ENCODE data around the gene DTX3L.
"Not testable (repeated sequence)": the region's sequence is repeated elsewhere in the genome, so short reads cannot be mapped to it uniquely, and the experiment has no call there.

DTX3L gene

DNA sequence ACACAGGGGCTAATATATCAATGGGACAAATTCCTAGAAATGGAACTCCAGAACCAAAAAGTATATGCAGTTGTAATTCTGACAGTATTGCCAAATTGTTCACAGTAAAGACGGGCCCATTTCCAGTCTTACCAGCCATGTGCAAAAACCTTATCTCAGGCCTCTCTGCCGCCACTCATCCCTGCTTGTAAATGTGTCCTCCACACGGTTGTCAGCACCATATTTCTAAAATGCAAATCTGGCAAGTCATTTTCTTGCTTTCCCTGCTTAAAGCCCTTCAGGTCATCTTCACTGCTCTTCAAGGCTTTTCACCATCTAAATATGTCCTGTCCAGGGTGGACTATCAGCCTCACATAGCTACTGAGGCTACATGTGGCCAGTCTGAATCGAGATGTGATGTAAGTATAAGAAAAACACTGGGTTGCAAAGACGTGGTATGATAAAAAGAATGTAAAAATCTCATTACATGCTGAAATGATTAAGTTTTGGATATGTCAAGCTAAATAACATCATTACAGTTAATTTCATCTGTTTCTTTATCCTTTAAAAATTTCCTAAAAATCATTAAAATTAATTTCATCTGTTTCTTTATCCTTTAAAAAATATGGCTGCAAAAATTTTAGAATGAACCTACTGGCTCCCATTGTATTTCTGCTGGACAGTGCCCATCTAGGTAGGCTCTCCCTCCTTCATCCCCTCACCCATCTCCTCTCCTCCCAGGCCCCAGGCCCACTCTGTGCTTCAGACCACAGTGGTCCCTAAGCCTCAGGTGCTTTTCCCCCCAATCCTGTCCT, 1.0 kb upstream of the DTX3L start:
- no peak for DNase-seq

DNA sequence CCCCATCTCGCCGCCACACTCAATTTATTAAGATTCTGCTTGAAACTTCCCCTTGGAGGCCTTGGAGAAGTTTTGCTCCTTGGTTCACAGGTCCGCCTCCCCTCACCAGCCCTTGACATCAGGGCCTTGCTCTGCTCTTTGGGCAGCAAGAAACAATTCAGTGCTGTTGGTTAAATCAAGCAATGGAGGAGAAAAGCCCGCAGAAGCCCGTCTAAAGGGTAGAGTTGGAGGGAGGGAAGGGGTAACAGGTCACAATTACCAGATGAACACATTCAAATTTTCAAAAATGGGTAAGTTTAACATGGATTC, 467 bp upstream of the DTX3L start:
- no peak for DNase-seq

DNA sequence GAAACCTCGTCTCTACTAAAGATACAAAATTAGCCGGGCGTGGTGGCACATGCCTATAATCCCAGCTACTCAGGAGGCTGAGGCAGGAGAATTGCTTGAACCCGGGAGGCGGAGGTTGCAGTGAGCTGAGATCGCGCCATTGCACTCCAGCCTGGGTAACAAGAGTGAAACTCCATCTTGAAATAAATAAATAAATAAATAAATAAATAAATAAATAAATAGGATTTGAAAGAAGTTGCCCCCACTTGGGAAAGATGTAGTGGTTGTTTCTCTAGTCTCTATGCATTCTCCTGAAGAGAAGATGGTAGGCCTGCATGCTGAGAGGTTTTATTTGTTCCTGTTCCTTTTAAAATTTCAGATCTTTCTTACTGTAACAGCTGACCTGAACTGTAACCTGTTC, 4.0 kb downstream of the DTX3L start:
- not testable (repeated sequence) for DNase-seq

DNA sequence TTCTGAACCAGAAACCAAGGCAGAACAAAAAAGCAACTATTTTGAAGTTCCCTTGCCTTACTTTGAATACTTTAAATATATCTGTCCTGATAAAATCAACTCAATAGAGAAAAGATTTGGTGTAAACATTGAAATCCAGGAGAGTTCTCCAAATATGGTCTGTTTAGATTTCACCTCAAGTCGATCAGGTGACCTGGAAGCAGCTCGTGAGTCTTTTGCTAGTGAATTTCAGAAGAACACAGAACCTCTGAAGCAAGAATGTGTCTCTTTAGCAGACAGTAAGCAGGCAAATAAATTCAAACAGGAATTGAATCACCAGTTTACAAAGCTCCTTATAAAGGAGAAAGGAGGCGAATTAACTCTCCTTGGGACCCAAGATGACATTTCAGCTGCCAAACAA, 4.6 kb downstream of the DTX3L start:
- DNase-seq = no peak

DNA sequence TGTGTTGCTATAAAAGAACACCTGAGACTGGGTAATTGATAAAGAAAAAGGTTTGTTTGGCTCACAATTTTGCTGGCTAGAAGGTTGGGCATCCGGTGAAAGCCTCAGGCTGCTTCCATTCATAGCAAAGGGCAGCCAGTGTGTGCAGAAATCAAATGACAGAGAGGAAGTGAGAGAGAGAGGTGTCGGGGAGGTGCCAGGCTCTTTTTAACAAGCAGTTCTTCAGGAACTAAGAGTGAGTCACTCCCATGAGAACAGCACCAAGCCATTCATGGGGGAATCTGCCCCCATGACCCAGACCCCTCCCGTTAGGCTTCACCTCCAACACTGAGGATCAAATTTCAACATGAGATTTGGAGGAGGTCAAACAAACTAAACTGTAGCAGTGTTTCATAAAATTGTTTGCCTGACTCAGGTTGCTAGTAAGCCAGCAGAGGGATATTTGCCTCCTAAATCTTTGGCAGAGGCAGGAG, 8.8 kb downstream of the DTX3L start:
- peak; percentile 48 for DNase-seq

DNA sequence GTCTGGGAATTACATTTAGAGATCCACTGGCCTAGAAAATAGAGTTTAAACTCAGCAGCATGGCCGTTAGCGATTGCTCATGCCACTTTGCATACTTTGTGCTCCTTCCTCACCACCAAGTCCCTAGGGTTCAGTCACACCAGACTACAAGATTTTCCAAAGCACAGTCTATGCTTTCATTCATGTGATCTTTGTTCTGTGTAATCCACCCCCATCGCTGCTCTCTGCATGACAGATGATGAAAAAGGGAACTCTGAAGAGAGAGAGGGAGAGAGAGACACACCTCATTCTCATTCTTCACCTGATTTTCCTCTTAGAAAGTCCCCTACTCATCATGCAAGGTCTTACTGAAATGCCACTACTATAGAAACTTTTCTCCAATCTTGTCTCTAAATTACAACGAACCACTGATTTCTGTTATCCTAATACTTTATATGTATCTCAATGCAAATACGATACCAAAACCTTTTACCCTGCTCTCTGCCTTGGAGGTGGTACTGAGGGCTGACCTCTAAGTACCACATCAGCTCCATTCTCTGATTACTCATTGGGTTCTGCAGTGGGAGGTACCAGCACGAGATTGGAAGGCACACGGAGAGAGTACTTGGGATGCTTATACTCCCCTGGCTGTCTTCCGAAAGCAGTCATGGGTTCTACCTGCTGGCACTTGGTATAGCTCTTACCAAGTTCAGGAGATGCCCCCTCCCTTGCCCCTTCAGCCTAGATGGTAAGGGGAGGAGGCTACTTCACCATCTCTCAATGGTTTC, 12.2 kb downstream of the DTX3L start:
- peak; percentile 65 for DNase-seq

DNA sequence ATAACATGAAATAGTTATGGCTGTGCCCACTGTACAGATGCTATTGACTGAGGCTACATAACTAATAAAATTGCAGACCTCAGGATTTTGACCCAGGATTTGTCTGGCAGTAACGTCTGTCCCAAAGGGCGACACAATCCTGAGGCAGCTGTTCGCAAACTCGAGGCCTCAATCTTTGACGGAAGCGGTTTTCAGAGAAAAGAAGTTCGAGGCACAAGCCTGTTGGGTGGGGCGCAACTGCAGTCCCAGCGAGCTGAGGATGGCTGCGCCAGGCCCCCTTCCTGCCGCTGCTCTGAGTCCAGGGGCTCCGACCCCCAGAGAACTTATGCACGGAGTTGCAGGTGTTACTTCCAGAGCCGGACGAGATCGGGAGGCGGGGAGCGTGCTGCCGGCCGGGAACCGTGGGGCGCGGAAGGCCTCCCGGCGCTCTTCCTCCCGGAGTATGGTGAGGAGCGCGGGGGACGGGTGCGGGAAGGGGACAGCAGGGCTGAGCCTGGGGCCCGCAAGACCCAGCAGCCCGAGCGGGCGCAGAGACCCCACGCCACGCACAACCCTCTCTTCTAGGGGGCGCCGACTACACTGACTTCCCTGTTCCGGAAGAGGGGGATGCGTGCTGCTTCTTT, 13.4 kb downstream of the DTX3L start, which contains the start of gene PARP15:
Gene PARP15 (plus strand): TSS at position 242 of the 623 bp plus-strand sequence. CDS start 18 bp downstream, at position 260.
- peak; percentile 44 for DNase-seq

DNA sequence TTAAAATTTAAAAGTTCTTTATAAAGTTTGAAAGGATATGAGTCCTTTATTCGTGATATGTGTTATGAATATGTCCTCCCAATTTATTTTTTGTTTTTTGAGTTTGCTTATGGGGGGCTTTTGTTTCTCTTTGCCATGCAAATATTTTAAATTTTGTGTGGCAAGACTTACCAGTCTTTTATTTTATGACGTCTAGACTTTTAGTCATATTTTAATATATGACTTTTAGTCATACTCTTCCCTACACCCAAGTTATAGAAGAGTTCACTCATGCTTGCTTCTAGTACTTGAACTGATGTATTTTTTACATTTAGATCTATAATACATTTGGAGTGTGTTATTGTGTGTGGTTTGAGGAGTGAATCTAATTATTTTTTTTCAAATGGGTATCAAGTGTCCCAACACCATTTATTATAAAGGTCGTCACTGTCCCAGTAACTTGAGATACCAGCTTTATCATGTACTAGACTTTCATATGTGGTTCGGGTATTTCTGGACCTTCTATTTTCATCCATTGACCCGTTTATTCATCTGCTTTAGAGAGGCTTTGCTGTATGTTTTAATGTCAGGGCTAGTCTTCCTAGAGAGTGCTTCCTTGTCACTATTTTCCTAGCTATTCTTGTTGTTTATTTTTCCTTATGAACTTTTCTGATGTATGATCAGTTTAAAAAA, 14.1 kb downstream of the DTX3L start:
- DNase-seq = no peak

DNA sequence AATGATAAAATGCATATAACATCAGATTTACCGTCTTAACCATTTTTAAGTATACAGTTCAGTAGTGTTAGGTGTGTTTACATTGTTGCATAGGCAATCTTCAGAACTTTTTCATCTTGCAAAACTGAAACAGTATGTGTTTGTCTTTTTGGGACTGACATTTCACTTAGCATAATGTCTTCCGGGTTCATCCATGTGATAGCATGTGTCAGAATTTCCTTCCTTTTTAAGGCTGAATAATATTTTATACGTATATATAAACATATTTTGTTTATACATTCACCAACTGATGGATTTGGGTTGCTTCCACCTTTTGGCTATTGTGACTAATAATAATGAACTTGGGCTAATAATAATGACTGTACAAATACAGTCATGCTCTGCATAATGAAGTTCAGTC, 16.3 kb downstream of the DTX3L start:
- no peak for DNase-seq

DNA sequence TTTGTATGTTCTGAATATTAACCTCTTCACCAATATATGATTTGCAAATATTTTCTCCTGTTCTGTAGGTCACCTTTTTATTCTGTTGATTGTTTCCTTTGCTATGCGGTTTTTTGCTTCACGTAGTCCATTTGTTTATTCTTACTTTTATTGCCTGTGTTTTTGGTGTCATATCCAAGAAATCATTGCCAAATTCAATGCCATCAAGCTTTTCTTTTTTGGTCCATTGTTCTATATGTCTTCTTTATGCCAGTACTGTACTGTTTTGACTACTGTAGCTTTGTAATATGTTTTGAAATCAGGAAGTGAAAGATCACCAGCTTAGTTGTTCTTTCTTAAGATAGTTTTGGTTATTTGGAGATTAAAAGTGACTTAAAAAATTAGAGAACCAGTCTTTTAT, 17.5 kb downstream of the DTX3L start:
- DNase-seq = no peak

DNA sequence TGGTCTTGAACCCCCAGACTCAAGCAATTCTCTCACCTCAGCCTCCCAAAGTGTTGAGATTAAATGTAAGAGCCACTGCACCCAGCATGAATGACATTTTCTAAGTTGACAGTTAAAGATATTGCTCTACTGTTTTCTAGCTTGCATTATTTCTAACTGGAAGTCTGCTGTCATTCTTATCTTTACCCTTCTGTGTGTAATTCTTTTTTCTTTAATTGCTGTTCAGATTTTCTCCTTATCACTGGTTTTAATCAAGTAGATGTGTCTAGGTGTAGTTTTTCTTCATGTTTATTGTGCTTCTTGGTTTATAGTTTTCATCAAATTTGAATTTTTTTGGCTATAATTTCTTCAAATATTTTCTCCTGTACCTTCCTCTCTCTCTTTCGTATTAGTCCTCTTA, 18.3 kb downstream of the DTX3L start:
- DNase-seq = no peak

DNA sequence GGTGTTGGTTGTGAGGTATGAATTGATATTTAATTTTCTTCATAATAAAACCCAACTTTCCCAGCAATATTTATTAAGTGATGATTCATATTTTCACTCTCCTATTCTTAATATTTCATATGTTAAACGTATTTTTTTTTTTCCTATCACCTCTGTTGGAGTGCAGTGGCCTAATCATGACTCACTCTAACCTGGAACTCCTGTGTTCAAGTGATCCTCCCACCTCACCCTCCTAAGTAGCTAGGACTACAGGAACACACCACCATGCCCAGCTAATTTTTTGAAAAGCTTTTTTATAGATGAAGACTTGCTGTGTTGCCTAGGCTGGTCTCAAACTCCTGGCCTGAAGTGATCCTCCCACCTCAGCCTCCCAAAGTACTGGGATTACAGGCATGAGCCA, 22.0 kb downstream of the DTX3L start:
- no peak for DNase-seq

DNA sequence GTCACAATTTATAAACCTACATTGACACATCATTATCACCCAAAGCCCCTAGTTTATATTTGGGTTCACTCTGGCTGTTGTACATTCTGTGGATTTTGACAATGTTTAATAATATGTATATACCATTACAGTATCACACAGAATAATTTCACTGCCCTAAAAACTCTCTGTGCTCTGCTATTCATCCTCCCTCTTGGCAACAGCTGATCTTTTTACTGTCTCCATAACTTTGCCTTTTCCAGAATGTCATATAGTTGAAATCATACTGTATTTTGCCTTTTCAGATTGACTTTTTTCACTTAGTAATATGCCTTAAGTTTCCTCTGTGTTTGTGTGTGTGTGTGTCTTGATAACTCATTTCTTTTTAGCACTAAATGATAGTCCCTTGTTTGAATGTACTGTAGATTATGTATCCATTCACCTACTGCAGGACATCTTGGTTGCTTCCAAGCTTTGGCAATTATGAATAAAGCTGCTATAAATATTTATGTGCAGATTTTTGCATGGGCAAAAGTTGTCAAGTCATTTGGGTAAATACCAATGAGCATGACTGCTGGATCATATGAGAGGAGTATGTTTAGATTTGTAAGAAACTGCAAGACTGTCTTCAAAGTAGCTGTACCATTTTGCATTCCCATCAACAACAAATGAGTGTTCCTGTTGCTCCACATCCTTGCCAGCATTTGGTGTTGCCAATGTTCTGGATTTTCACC, 22.8 kb downstream of the DTX3L start:
- no peak for DNase-seq

DNA sequence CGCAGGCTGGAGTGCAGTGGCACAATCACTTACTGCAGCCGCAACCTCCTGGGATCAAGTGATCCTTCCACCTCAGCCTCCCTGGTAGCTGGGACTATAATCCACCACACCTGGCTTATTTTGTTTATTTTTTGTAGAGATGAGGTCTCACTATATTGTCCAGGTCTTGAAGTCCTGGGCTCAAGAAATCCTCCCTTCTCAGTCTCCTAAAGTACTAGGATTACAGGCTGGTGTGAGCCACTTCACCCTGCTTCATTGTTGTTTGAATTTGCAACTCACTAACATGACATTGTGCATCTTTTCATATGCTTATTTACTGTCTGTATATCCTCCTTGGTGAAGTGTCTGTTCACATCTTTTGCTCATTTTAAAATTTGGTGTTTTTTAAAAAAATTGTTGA, 23.4 kb downstream of the DTX3L start:
- no peak for DNase-seq

DNA sequence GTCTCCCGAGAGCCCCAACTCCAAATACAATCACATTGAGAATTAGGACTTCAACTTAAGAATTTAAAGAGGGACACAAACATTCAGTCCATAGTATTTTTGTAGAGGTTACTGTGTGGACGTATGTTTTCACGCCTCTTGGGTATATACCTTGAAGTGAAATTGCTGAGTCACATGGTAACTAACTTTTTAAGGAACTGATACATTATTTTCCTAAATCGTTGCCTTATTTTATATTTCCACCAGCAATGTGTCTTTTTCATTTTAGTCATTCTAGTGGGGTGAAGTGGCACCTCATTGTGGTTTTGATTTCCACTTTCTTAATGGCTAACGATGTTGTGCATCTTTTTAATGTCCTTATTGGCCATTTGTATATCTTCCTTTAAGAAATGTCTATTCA, 25.2 kb downstream of the DTX3L start:
- no peak for DNase-seq

DNA sequence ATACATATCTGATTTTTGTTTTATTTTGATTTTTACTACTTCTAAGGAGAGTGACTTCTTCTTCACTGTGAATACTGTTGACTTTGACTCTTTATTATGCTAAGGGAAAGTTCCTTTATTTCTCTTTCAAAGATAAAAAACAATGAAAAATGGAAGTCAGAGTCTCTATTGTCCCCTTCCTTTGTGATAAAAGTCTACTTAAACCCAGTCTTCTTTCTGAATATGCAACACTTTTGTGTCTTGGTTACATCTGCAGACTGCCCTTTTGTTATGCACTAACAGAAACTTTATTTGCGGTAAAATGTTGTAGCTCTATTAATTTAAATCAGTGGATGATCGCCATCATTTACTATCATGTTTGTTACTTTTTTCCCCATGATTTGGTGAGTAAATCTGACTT, 26.5 kb downstream of the DTX3L start:
- DNase-seq = no peak

DNA sequence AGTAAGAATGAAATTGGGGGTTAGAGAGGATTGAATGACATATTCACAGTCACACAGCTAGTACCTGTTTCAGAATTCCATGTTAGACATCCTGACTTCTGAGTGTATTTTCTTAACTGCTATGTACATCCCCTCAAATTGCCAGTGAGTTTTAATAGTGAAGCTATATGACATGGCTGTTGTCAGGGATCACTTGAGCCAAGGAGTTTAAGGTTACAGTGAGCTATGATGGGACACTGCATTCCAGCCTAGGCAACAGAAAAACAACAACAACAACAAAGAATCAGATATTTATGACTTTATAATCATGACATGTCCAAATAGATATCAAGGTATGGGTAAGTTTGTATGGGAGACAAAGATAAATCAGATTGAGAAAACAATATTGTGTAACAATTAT, 29.9 kb downstream of the DTX3L start:
- no peak for DNase-seq

DNA sequence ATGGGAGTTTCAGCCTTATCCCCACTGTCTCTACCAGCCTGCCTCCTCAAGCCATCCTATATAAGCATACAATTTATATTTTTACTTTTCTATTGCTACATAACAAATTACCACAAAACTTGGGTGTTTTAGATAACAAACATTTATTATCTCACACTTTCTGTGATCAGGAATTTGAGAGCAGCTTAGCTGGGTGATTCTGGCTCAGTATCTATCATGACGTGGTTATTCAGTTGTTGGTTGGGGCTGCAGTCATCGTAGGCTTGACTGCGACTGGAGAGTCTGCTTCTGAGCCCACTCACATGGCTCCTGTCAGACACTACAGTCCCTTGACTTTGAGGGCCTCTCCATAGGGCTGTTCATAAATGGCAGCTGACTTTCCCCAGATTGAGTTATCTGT, 34.0 kb downstream of the DTX3L start:
- no peak for DNase-seq

DNA sequence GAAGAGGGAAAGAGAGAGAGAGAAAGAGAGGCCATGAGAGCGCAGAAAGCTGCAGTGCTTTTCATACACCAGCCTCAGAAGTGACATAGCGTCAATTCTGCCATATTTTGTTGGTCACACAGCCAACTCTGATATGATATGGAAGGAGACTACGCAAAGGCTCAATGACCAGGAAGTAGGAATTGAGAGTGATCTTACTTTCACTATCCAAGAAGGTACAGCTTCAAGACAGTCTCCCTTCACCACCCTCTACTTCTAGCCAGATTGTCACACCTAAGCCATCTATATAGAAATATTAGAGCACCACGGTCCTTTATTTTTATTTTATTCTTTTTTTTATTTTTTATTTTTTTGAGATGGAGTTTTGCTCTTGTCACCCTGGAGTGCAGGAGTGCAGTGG, 34.4 kb downstream of the DTX3L start:
- no peak for DNase-seq

DNA sequence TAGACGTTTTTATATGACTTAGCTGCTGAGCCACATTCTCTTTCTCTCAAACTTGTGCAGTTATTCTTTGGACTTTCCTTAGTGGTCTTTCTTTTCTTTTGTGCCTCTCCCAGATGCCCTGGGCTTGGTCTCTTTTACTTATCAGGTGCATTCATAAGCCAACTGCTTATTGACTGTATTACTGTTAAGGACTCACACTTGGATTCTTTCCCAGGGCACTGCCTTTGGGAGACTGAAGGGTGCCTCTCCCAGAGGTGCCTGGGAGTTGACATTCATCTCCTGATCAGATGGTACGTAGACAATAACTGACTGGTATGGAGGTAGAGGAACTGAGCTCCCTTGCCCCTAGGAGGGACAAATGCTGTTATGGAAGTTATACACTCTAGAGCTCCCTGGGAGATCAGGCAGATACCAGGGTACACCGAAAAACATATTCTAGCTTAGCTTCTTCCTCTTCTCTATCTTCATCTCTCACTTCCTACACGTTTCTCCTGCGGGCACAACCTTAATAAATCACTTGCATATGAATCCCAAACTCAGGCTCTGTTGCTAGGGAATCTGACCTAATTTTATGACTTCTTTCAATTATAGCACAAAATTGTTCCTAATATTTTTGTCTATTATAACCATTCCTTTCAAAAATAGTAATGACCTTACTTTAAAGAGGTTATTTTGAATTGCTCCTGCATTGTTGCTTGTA, 38.0 kb downstream of the DTX3L start:
- no peak for DNase-seq

DNA sequence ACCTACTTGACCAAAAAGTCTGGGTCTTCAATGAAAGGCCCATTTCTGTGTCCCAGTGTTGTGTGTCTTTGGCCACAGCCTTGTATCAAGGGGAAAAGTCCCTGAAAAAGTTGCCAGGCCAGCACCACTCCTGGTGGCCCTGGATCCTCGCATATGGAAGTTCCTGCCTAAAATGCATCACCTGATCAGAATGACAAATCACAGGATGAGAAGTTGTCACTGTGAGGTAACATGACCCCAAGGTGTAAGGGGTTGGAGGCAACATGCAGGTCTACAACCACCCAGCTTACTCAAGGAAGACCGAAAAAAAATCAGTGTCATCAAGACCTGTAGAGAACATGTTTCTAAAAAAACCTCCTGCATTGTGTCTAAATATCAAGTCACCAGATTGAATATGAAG, 38.9 kb downstream of the DTX3L start:
- DNase-seq = no peak

DNA sequence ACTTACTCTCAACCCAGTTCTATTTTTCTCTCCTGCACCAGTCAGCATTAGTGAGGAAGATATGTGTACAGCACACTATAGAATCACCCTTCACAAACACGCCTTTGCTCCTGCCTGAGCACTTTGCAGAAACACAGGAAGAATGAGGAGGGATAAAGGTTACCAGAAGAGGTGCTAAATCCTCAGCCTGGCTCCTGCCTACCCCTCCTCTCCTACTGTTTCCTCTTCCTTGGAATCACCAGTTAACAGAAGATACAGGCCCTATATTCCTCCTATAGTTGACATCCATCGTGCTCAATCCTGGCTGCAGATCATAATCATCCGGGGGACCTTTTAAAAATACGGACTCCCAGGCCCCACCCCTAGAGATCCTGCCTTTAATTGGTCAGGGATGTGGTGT, 42.2 kb downstream of the DTX3L start:
- no peak for DNase-seq

Measured in CD4-positive, alpha-beta T cell treated with Interleukin-15 for 1 hour (primary cell).